Chondrocyte (in vitro differentiated cells): ENCODE data around the gene COA8. TPM values are rescaled to one million over a fixed set of nuclear protein-coding genes. Genes with fewer than 3 reads are reported as not detected.

Experiments
- DNase-seq: peaks from one replicate; pipeline ENCODE4 v3.0.0; 2021; ENCODE audit warnings: mixed read lengths, low spot score
- H3K27ac Mint-ChIP-seq: one replicate; pipeline ENCODE4 v1.8.0; 2021; ENCODE audit warnings: mild to moderate bottlenecking, moderate library complexity, mixed read lengths; ENCODE audit not compliant: unreplicated experiment
- H3K27me3 Mint-ChIP-seq: 2 replicates; pipeline ENCODE4 v1.8.0; 2021; ENCODE audit warnings: low read depth, mixed read lengths
- H3K36me3 Mint-ChIP-seq: 2 replicates; pipeline ENCODE4 v1.8.0; 2021; ENCODE audit warnings: low read depth, mixed read lengths
- H3K4me1 Mint-ChIP-seq: 2 replicates; pipeline ENCODE4 v1.8.0; 2021; ENCODE audit warnings: low read depth, mild to moderate bottlenecking, mixed read lengths
- H3K4me3 Mint-ChIP-seq: one replicate; pipeline ENCODE4 v1.8.0; 2021; ENCODE audit warnings: mild to moderate bottlenecking, moderate library complexity, mixed read lengths; ENCODE audit not compliant: unreplicated experiment
- H3K9me3 Mint-ChIP-seq: 2 replicates; pipeline ENCODE4 v1.8.0; 2021; ENCODE audit warnings: low read depth, mixed read lengths
- CTCF ChIP-seq: fragments of 200-600 bp; sonication (generic); IDR thresholded peaks from 2 replicates; pipeline ENCODE4 v1.5.0; 2021; ENCODE audit warnings: antibody characterized with exemption, mild to moderate bottlenecking, moderate library complexity
- total RNA-seq: library from RNA; stranded (reverse); gene quantifications from 3 replicates; pipeline ENCODE4 v1.2.1, GENCODE V29; 2021

The COA8 gene
- total RNA-seq, 1 donor from 2014 or later, result 51.9 TPM

- Mint-ChIP-seq H3K4me3 (peak overlapping the region; percentile 63), H3K9me3 (no peaks in the 10 kb centered on the region), H3K36me3 (no peaks in the 10 kb centered on the region), H3K4me1 (peaks cover 40% of the 10 kb centered on the region), H3K27ac (peak overlapping the region; percentile 63), H3K27me3 (no peaks in the 10 kb centered on the region)
- DNase-seq, result peak; percentile 93
- TF ChIP-seq CTCF, result peak; percentile 80
Observed at GRCh38 chr14:103520657-103521437, 41.9 kb upstream of the COA8 start.

GRCh38 chr14:103521438-103521950 lies 41.3 kb upstream of the COA8 start:
- H3K4me3 Mint-ChIP-seq, result peak overlapping the region; percentile 63

GRCh38 chr14:103521951-103522563 lies 40.7 kb upstream of the COA8 start:
- no peak overlapping the region for H3K27ac Mint-ChIP-seq
- H3K4me3 Mint-ChIP-seq, result peak overlapping the region; percentile 69

More at GRCh38 chr14:103521438-103521950, 41.3 kb upstream of the COA8 start:
- peak; percentile 52 for TF ChIP-seq CTCF
- H3K27me3 Mint-ChIP-seq, result no peaks in the 10 kb centered on the region
- no peaks in the 10 kb centered on the region for H3K9me3 Mint-ChIP-seq
- DNase-seq, result peak; percentile 67
- no peaks in the 10 kb centered on the region for H3K36me3 Mint-ChIP-seq
- peaks cover 43% of the 10 kb centered on the region for H3K4me1 Mint-ChIP-seq
- H3K27ac Mint-ChIP-seq, result no peak overlapping the region

GRCh38 chr14:103522649-103523574 lies 39.8 kb upstream of the COA8 start, which contains the start of gene CKB:
CKB (minus strand) TSS chr14:103522830; CDS start chr14:103522493, 337 bp downstream.
- H3K36me3 Mint-ChIP-seq, result no peaks in the 10 kb centered on the region
- H3K27ac Mint-ChIP-seq, result no peak within 1 kb of the TSS
- H3K27me3 Mint-ChIP-seq, result no peaks in the 10 kb centered on the region
- H3K4me1 Mint-ChIP-seq, result peaks cover 40% of the 10 kb centered on the region
- peak within 1 kb of the TSS; percentile 69 for H3K4me3 Mint-ChIP-seq
- no peak for TF ChIP-seq CTCF
- no peak for DNase-seq
- H3K9me3 Mint-ChIP-seq, result no peaks in the 10 kb centered on the region

More at GRCh38 chr14:103521951-103522563, 40.7 kb upstream of the COA8 start:
- no peak for TF ChIP-seq CTCF
- Mint-ChIP-seq H3K9me3 (no peaks in the 10 kb centered on the region), H3K27me3 (no peaks in the 10 kb centered on the region), H3K4me1 (peaks cover 41% of the 10 kb centered on the region), H3K36me3 (no peaks in the 10 kb centered on the region)
- DNase-seq, result peak; percentile 79
